Calu3 (cell line): ENCODE measurements around the gene CCT5. TPM values are rescaled to one million over a fixed set of nuclear protein-coding genes. Genes with fewer than 3 reads are reported as not detected.
"Not testable (repeated sequence)": the region's sequence is repeated elsewhere in the genome, so short reads cannot be mapped to it uniquely, and the experiment has no call there.

Source experiments
- BruUV-seq: library from RNA; stranded (reverse); fragments of 400-500 nt; replicated peaks from 2 replicates; lab custom pipeline; 2021; lab: Mats Ljungman, UMichigan
- CTCF ChIA-PET: fragments of 300-600 bp; sonication (Branson Sonifier 250); formaldehyde crosslinking; loops from one replicate; lab custom pipeline; 2022; ENCODE audit warnings: antibody characterized with exemption; lab: Charles Lee
- DNase-seq: peaks from one replicate; pipeline ENCODE4 v3.0.0; 2022
- H3K27ac Mint-ChIP-seq: one replicate; pipeline ENCODE4 v1.8.0; 2022; ENCODE audit warnings: mixed read lengths; ENCODE audit not compliant: unreplicated experiment
- H3K27me3 Mint-ChIP-seq: one replicate; pipeline ENCODE4 v1.8.0; 2022; ENCODE audit warnings: mixed read lengths; ENCODE audit not compliant: unreplicated experiment
- H3K36me3 Mint-ChIP-seq: one replicate; pipeline ENCODE4 v1.8.0; 2022; ENCODE audit warnings: mild to moderate bottlenecking, moderate library complexity, mixed read lengths; ENCODE audit not compliant: insufficient read depth, unreplicated experiment
- H3K4me1 Mint-ChIP-seq: one replicate; pipeline ENCODE4 v1.8.0; 2022; ENCODE audit warnings: mild to moderate bottlenecking, low read depth, mixed read lengths; ENCODE audit not compliant: unreplicated experiment
- H3K4me3 Mint-ChIP-seq: one replicate; pipeline ENCODE4 v1.8.0; 2022; ENCODE audit warnings: mild to moderate bottlenecking, low read depth, moderate library complexity, mixed read lengths; ENCODE audit not compliant: unreplicated experiment
- H3K9me3 Mint-ChIP-seq: one replicate; pipeline ENCODE4 v1.8.0; 2022; ENCODE audit warnings: low read depth, mixed read lengths; ENCODE audit not compliant: unreplicated experiment
- intact Hi-C: fragments of 100-400 bp; cut with micrococcal nuclease; formaldehyde crosslinking; loops from one replicate; pipeline ENCODE4 v1.10.0; 2022; ENCODE audit not compliant: unreplicated experiment
- total RNA-seq: library from RNA; stranded (reverse); gene quantifications from 2 replicates; pipeline ENCODE4 v1.2.3, GENCODE V29; 2022
- TF ChIP-seq, protein P1 (sequence below): fragments of 200-600 bp; IDR thresholded peaks from one replicate; pipeline ENCODE4 v1.8.0; 2022; ENCODE audit warnings: antibody characterized with exemption; ENCODE audit not compliant: unreplicated experiment

CCT5 gene
- total RNA-seq, 1 experiment from 2014 or later = 410 TPM

DNA sequence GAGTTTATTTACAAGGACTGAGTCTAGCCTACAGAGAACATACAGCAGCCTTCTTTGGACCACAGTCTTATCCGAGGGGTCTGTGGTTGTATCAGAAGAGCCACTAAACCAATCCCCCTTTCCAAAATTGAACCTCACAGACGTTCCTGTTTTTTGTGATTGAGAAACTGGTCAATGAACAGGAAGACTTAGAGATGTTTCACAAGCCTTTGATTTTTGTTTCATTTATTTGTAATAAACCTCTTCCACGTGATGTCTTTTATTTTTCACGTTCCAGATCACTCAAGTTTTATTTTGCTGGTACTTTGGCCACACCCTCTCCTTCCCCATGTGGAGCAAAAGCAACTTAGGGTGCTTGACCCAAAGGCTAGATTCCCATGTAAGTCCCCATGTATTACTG is 16.1 kb downstream of the CCT5 start:
- BruUV-seq = TSS peak; percentile 2
- Mint-ChIP-seq H3K27me3 (no peaks in the 10 kb centered on the region), H3K4me1 (peaks cover 13% of the 10 kb centered on the region), H3K9me3 (no peaks in the 10 kb centered on the region), H3K36me3 (peaks cover 39% of the 10 kb centered on the region), H3K4me3 (no peak overlapping the region), H3K27ac (no peak overlapping the region)
- CTCF ChIA-PET = no interaction called here
- TF ChIP-seq, protein P1, sequence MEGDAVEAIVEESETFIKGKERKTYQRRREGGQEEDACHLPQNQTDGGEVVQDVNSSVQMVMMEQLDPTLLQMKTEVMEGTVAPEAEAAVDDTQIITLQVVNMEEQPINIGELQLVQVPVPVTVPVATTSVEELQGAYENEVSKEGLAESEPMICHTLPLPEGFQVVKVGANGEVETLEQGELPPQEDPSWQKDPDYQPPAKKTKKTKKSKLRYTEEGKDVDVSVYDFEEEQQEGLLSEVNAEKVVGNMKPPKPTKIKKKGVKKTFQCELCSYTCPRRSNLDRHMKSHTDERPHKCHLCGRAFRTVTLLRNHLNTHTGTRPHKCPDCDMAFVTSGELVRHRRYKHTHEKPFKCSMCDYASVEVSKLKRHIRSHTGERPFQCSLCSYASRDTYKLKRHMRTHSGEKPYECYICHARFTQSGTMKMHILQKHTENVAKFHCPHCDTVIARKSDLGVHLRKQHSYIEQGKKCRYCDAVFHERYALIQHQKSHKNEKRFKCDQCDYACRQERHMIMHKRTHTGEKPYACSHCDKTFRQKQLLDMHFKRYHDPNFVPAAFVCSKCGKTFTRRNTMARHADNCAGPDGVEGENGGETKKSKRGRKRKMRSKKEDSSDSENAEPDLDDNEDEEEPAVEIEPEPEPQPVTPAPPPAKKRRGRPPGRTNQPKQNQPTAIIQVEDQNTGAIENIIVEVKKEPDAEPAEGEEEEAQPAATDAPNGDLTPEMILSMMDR = no peak
- no peak for DNase-seq
- intact Hi-C loops = no loop called here

DNA sequence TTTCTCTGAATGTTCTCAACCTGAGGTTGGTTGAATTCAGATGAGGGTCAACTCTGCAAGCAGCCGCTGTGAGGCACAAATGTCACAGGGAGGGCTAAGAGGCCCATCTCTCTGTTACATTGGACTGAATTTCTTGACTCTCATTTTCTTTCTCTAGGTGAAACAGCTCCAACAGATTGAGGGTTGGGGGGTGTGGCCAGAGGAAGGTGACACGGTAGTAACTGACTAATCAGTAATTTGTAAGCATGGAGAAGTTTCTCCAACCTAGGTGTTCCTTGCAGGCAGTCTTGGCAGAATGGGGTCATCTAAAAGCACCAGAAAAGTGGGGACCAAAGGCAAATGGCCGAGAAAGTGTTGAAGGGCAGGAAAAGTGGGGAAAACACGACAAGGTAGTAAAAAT is 16.8 kb downstream of the CCT5 start:
- no peak overlapping the region for H3K27ac Mint-ChIP-seq
- intact Hi-C loops = no loop called here

DNA sequence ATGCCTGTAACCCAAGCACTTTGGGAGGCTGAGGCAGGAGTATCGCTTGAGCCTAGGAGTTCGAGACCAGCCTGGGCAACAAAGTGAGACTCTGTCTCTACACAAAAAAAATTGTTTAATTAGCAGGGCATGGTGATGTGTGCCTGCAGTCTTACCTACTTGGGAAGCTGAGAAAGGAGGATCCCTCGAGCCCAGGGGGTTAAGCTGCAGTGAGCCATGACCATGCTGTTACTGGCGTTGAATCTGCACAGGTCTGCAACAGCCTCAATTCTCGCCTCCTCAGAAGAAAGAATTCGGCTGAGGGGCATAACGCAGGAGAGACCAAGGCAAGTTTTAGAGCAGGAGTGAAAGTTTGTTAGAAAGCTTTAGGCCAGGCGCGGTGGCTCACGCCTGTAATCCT is 18.0 kb downstream of the CCT5 start:
- TF ChIP-seq, protein P1 = no peak
- H3K4me1 Mint-ChIP-seq = peaks cover 13% of the 10 kb centered on the region

More for the DNA sequence above, 16.8 kb downstream of the CCT5 start:
- CTCF ChIA-PET = no interaction called here
- peaks cover 13% of the 10 kb centered on the region for H3K4me1 Mint-ChIP-seq
- TF ChIP-seq, protein P1 = no peak
- no peaks in the 10 kb centered on the region for H3K27me3 Mint-ChIP-seq
- no TSS peak for BruUV-seq
- H3K9me3 Mint-ChIP-seq = no peaks in the 10 kb centered on the region
- no peak for DNase-seq
- H3K36me3 Mint-ChIP-seq = peaks cover 34% of the 10 kb centered on the region
- H3K4me3 Mint-ChIP-seq = no peak overlapping the region

DNA sequence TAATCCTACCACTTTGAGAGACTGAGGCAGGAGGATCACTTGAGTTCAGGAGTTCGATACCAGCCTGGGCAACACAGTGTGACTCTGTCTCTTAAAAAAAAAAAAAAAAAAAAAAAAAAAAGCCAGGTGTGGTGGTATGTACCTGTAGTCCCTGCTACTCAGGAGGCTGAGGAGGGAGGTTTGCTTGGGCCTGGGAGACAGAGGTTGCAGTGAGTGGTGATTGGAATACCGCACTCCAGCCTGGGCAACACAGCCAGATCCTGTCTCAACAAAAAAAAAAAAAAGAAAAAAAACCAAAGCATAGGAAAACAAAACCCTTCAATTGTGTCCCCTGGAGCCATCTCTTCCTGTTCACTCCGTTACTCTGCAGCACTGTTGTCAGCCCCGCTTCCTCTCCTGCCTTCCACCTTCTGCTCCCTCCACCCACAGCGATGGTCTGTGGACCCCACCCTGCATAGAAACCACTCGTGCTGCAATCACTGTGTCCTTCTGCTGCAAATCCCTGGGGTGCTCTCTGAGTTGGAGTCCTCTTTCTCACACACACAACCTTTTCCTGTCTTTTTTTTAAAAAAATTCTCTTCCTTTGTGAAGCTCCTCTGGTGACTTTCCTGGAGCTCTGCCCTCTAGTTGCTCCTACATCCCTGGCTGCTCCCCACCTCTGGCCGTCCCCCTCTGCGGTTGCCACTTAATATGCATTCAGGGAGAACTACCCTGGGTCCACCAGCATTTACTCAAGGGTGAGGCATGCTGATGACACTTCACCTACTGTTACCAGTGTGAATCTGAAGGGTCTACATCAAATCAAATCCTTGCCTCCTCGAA is 22.2 kb downstream of the CCT5 start:
- TF ChIP-seq, protein P1 = no peak
- intact Hi-C loops = no loop called here
- BruUV-seq = no TSS peak
- DNase-seq = no peak
- Mint-ChIP-seq H3K4me3 (no peak overlapping the region), H3K4me1 (peaks cover 4% of the 10 kb centered on the region), H3K27ac (no peak overlapping the region), H3K36me3 (peaks cover 4% of the 10 kb centered on the region), H3K27me3 (no peaks in the 10 kb centered on the region), H3K9me3 (peaks cover 6% of the 10 kb centered on the region)
- CTCF ChIA-PET = no interaction called here

More for the DNA sequence above, 18.0 kb downstream of the CCT5 start:
- peaks cover 27% of the 10 kb centered on the region for H3K36me3 Mint-ChIP-seq
- H3K4me3 Mint-ChIP-seq = no peak overlapping the region
- intact Hi-C loops = no loop called here
- no peak overlapping the region for H3K27ac Mint-ChIP-seq
- DNase-seq = no peak
- no peaks in the 10 kb centered on the region for H3K27me3 Mint-ChIP-seq
- BruUV-seq = no TSS peak
- CTCF ChIA-PET = no interaction called here
- peaks cover 6% of the 10 kb centered on the region for H3K9me3 Mint-ChIP-seq

DNA sequence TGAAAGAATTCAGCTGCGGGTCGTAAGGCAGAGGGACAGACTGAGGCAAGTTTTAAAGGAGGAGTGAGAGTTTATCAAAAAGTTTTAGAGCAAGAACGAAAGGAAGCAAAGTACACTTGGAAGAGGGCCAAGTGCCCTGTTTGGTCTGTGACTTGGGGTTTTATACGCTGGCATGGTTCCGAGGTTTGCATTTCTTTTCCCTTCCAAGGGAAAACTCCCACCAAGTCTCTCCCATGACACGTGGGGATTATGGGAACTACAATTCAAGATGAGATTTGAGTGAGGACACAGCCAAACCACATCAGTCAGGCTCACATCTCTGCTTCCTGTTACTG is 22.8 kb downstream of the CCT5 start:
- intact Hi-C loops, H3K4me3 Mint-ChIP-seq, BruUV-seq, H3K9me3 Mint-ChIP-seq, H3K27ac Mint-ChIP-seq, H3K4me1 Mint-ChIP-seq, CTCF ChIA-PET, H3K36me3 Mint-ChIP-seq, DNase-seq, H3K27me3 Mint-ChIP-seq: not testable (repeated sequence)
